Activated T-helper 1 cell treated with anti-CD3 and anti-CD28 coated beads, Interleukin-12 subunit alpha, Interleukin-12 subunit beta, Interleukin-2, Interleukin-4 antibody, amounts not matched to agents 30 ng/mL and 10 ng/mL and 1 ng/mL, durations not matched to agents 14 hours and 24 hours and 36 hours (primary cell): ENCODE results near the gene PGBD1. TPM values are rescaled to one million over a fixed set of nuclear protein-coding genes. Genes with fewer than 3 reads are reported as not detected.
"Not testable (repeated sequence)": the region's sequence is repeated elsewhere in the genome, so short reads cannot be mapped to it uniquely, and the experiment has no call there.

Source experiments
- DNase-seq: peaks from one replicate; pipeline ENCODE4 v3.0.0; 2021; ENCODE audit warnings: low spot score
- H3K27ac Mint-ChIP-seq: one replicate; pipeline ENCODE4 v1.8.0; 2021; ENCODE audit warnings: mild to moderate bottlenecking, mixed read lengths
- H3K27me3 Mint-ChIP-seq: one replicate; pipeline ENCODE4 v1.8.0; 2022; ENCODE audit warnings: mild to moderate bottlenecking, moderate library complexity, mixed read lengths; ENCODE audit not compliant: insufficient read depth
- H3K36me3 Mint-ChIP-seq: one replicate; pipeline ENCODE4 v1.8.0; 2021; ENCODE audit warnings: low read depth, mixed read lengths
- H3K4me1 Mint-ChIP-seq: one replicate; pipeline ENCODE4 v1.8.0; 2021; ENCODE audit warnings: low read depth, mixed read lengths
- H3K4me3 Mint-ChIP-seq: one replicate; pipeline ENCODE4 v1.8.0; 2021; ENCODE audit warnings: mild to moderate bottlenecking, moderate library complexity, mixed read lengths
- H3K9me3 Mint-ChIP-seq: one replicate; pipeline ENCODE4 v1.8.0; 2021; ENCODE audit warnings: mixed read lengths
- intact Hi-C: fragments of 100-400 bp; cut with micrococcal nuclease; formaldehyde crosslinking; loops from one replicate; pipeline ENCODE4 v1.15.1; 2024
- total RNA-seq: library from RNA; stranded (reverse); gene quantifications from 2 replicates; pipeline ENCODE4 v1.2.3, GENCODE V29; 2022

Gene PGBD1
- total RNA-seq, 1 donor from 2014 or later = 1.7 TPM

- Mint-ChIP-seq H3K27me3 (peaks cover 2% of the 10 kb centered on the region), H3K36me3 (peaks cover 7% of the 10 kb centered on the region), H3K4me1 (peaks cover 7% of the 10 kb centered on the region), H3K9me3 (no peaks in the 10 kb centered on the region), H3K4me3 (no peak overlapping the region), H3K27ac (no peak overlapping the region)
- no peak for DNase-seq
- intact Hi-C loops = loop anchor here (5.0 kb wide), 1 partner anchor 54 kb away; the partner anchor contains the start of gene ZSCAN31
Observed at GRCh38 chr6:28282926-28283325, 1.6 kb downstream of the PGBD1 start.

DNA sequence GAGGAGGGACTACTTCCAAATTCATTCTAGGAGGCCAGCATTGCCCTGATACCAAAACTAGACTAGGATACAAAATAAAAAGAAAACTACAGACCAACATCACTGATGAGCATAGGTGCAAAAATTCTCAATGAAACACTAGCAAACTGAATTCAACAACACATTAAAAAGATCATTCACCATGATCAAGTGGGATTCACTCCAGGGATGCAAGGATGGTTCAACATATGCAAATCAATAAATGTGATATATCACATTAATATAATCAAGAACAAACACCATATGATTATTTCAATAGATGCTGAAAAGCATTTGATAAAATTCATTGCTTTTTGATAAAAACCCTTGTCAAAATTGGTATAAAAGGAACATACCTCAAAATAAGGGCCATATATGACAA, 10.2 kb downstream of the PGBD1 start:
- Mint-ChIP-seq H3K4me1 (no peaks in the 10 kb centered on the region), H3K27ac (no peak overlapping the region), H3K27me3 (no peaks in the 10 kb centered on the region), H3K36me3 (peaks cover 9% of the 10 kb centered on the region), H3K4me3 (no peak overlapping the region), H3K9me3 (peaks cover 14% of the 10 kb centered on the region)
- no peak for DNase-seq
- intact Hi-C loops = no loop called here

- Mint-ChIP-seq H3K36me3 (peaks cover 5% of the 10 kb centered on the region), H3K27me3 (no peaks in the 10 kb centered on the region), H3K4me1 (no peaks in the 10 kb centered on the region), H3K9me3 (peaks cover 13% of the 10 kb centered on the region), H3K4me3 (no peak overlapping the region), H3K27ac (no peak overlapping the region)
- DNase-seq = no peak
- intact Hi-C loops = no loop called here
Observed at GRCh38 chr6:28295326-28295725, 14.0 kb downstream of the PGBD1 start.

DNA sequence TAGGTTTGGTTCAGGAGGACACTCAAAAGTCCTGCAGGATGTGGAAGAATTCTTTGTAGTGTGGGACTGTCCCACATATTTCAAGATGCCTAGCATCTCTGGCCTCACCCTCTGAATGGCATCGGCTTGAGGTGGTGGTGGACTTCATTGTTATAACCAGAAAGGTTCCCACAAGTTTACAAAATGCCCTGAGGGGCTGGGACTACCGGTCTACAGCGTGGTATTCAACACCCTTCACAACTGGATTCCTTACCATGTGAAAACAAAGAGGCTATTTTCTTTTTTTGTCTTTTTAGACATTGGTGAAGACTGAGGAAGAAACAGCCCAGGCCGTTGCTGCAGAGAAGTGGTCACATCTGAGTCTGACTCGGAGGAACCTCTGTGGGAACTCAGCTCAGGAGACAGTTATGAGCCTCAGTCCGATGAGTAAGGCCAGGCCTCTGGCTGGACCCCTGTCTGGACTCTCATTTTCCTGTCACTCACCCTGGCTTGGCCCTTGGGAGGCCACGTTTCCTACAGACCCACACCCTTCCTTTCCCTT, 15.2 kb downstream of the PGBD1 start:
- no peak overlapping the region for H3K4me3 Mint-ChIP-seq

DNA sequence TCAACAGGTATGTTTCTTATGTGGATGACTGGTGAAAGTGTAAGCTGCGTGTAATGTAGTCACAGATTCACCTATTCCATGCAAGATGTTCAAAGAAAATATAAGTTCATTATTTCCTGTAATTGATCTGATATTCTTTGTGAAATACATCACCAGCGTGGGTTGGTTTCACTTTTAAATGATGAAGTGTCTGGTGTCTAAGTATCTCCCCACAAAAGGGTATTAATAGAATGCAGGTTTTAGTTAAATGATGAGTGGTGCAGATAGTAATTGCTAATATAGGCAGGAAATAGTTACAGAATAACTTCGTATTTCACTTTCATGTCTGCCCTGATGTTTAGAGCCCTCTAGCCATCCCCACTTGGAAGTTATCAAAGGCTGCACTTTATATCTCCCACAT, 22.2 kb downstream of the PGBD1 start:
- Mint-ChIP-seq H3K4me3 (no peak overlapping the region), H3K9me3 (peaks cover 13% of the 10 kb centered on the region)

More for the DNA sequence above, 15.2 kb downstream of the PGBD1 start:
- intact Hi-C loops = no loop called here
- peaks cover 7% of the 10 kb centered on the region for H3K36me3 Mint-ChIP-seq
- H3K27ac Mint-ChIP-seq = no peak overlapping the region
- H3K27me3 Mint-ChIP-seq = no peaks in the 10 kb centered on the region
- peaks cover 4% of the 10 kb centered on the region for H3K9me3 Mint-ChIP-seq
- H3K4me1 Mint-ChIP-seq = no peaks in the 10 kb centered on the region
- DNase-seq = no peak

DNA sequence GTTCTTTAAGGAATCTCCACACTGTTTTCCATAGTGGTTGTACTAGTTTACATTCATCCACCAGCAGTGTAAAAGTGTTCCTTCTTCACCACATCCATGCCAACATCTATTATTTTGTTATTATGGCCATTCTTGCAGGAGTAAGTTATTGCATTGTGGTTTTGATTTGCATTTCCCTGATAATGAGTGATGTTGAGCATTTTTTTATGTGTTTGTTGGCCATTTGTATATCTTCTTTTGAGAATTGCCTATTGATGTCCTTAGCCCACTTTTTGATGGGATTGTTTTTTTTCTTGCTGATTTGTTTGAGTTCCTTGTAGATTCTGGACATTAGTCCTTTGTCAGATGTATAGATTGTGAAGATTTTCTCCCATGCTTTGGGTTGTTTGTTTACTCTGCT, 25.0 kb downstream of the PGBD1 start:
- H3K4me3 Mint-ChIP-seq, DNase-seq, H3K27me3 Mint-ChIP-seq, H3K36me3 Mint-ChIP-seq, H3K27ac Mint-ChIP-seq, intact Hi-C loops: not testable (repeated sequence)
- Mint-ChIP-seq H3K9me3 (peaks cover 15% of the 10 kb centered on the region), H3K4me1 (peaks cover 15% of the 10 kb centered on the region)

More for the DNA sequence above, 22.2 kb downstream of the PGBD1 start:
- Mint-ChIP-seq H3K27me3 (peaks cover 5% of the 10 kb centered on the region), H3K36me3 (peaks cover 5% of the 10 kb centered on the region), H3K4me1 (peaks cover 15% of the 10 kb centered on the region), H3K27ac (no peak overlapping the region)
- intact Hi-C loops = no loop called here
- DNase-seq = no peak

GRCh38 chr6:28311139-28311823, 29.9 kb downstream of the PGBD1 start:
- H3K4me3 Mint-ChIP-seq = no peak overlapping the region
- H3K4me1 Mint-ChIP-seq = no peaks in the 10 kb centered on the region
- H3K27ac Mint-ChIP-seq = no peak overlapping the region
- H3K27me3 Mint-ChIP-seq = peaks cover 15% of the 10 kb centered on the region
- intact Hi-C loops = no loop called here
- H3K9me3 Mint-ChIP-seq = peaks cover 10% of the 10 kb centered on the region
- peaks cover 2% of the 10 kb centered on the region for H3K36me3 Mint-ChIP-seq
- DNase-seq = no peak

DNA sequence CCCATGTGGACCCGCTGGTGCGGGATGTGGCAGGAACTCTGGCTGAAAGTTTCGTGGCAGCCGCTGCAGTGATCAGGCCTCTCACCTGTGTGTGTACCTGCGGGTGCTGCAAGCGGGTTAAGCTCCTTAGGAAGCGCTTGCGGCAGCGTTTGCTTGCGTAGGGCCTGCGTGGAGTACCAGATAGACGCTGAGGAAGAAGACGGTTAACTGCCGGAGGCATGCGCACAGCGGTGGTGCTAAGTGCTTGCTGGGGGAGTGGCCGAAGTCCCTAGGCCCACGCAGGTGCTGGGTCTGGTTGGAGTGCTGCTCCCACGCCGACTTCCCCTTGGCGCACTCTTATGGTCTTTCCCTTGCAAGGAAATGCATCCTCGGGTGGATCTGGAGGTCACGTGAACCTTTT, 31.6 kb downstream of the PGBD1 start:
- Mint-ChIP-seq H3K9me3 (peaks cover 6% of the 10 kb centered on the region), H3K4me1 (no peaks in the 10 kb centered on the region), H3K4me3 (no peak overlapping the region), H3K27ac (no peak overlapping the region), H3K27me3 (peaks cover 17% of the 10 kb centered on the region), H3K36me3 (peaks cover 2% of the 10 kb centered on the region)
- intact Hi-C loops = no loop called here
- no peak for DNase-seq

- Mint-ChIP-seq H3K27me3 (peaks cover 15% of the 10 kb centered on the region), H3K36me3 (no peaks in the 10 kb centered on the region), H3K4me3 (no peak overlapping the region), H3K4me1 (no peaks in the 10 kb centered on the region), H3K27ac (no peak overlapping the region), H3K9me3 (peaks cover under 1% of the 10 kb centered on the region)
- intact Hi-C loops = no loop called here
- no peak for DNase-seq
Observed at GRCh38 chr6:28315628-28316027, 34.3 kb downstream of the PGBD1 start.

DNA sequence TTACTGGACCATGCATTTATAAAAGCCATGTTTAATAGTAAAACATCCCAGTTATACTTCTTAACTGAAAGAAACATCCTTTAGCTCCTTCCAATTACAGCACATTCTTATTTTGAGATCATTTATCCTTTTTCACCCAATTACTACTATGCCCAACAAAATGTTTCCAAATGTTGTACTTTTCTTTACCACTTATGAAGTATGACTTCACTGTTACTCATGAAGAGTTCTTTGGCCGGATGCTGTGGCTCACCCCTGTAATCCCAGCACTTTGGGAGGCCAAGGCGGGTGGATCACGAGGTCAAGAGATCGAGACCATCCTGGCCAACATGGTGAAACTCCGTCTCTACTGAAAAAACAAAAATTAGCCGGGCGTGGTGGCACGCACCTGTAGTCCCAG, 36.5 kb downstream of the PGBD1 start:
- Mint-ChIP-seq H3K27me3 (peaks cover 10% of the 10 kb centered on the region), H3K9me3 (peaks cover 11% of the 10 kb centered on the region)
- H3K4me1 Mint-ChIP-seq, H3K36me3 Mint-ChIP-seq, DNase-seq, H3K27ac Mint-ChIP-seq, H3K4me3 Mint-ChIP-seq, intact Hi-C loops: not testable (repeated sequence)

DNA sequence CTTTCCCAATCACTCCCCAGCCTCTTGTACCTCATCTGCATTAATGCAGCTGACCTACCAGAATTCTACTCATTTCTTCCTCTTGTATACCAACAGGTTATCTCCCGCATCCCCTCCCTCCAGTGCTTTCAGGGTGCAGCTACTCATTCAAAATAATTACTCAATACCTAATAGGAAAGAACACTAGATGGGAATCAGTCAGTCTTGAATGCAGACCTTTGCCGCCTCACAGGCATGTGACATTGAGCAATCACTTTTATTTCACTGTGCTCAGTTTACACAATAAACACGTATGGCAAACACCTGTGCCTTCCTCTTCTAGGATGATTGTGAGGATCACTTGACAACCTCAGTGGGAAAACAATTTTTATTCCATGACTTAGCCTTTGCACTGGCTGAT, 41.3 kb downstream of the PGBD1 start:
- H3K27me3 Mint-ChIP-seq = peaks cover 6% of the 10 kb centered on the region
- H3K27ac Mint-ChIP-seq = no peak overlapping the region
- intact Hi-C loops = no loop called here
- no peak for DNase-seq
- peaks cover 7% of the 10 kb centered on the region for H3K36me3 Mint-ChIP-seq
- no peaks in the 10 kb centered on the region for H3K4me1 Mint-ChIP-seq
- H3K9me3 Mint-ChIP-seq = peaks cover 49% of the 10 kb centered on the region
- H3K4me3 Mint-ChIP-seq = no peak overlapping the region

DNA sequence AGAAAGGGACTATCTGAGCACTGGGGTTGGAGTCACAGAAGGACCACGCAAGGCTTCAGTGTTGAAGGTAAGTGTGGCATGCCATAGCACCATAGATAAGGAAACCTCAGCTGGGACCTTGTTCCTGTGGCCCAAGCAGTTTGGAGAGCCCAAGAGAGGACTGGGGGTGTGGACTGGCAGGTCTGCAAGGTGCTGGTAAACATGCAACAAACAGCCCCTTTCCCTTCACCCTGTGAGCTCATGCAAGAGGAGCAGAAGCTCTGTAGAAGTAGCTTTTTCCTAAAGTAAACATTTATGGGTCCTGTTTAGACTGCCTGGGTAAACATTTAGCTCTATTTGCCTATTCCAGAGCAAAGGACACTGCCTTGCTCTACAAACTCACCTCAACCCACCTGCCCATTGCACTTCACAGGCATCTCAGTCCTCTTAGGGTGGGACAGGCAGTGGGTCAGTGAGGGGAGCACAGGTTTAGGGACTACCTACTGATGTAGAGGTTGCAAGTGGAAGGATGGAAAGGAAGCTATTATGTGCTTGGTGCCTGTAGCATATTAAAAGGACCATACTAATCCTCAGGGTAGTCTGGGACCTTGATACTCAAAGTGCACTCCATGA, 42.5 kb downstream of the PGBD1 start:
- Mint-ChIP-seq H3K27me3 (peaks cover 3% of the 10 kb centered on the region), H3K27ac (no peak overlapping the region), H3K4me1 (no peaks in the 10 kb centered on the region), H3K9me3 (peaks cover 55% of the 10 kb centered on the region), H3K4me3 (no peak overlapping the region), H3K36me3 (peaks cover 9% of the 10 kb centered on the region)
- intact Hi-C loops = no loop called here
- DNase-seq = no peak

DNA sequence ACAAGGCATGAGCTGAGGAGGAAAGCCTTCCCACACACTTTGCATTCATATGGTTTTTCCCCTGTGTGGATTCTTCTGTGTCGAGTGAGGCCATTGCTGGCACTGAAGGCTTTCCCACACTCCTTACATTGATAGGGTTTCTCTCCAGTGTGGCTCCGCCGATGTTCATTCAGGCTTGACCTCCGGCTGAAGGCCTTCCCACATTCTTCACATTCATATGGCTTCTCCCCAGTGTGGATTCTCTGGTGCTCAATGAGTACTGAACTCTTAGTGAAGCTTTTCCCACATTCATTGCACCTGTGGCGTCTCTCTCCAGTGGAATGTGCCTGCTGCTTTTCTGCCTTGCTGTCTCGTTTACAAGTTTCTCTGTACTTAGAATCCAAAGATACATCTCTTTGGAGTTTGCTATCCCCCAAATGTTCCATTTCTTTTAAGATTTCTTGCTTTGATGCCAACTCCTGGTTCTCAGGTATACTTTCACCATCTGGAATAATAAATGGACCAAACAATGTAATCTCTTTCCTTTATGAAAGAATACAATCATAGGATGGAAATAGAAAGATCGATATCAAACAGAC, 45.1 kb downstream of the PGBD1 start:
- intact Hi-C loops = no loop called here
- H3K4me1 Mint-ChIP-seq = no peaks in the 10 kb centered on the region
- H3K27ac Mint-ChIP-seq = no peak overlapping the region
- H3K4me3 Mint-ChIP-seq = no peak overlapping the region
- no peak for DNase-seq
- peaks cover 9% of the 10 kb centered on the region for H3K36me3 Mint-ChIP-seq
- H3K27me3 Mint-ChIP-seq = no peaks in the 10 kb centered on the region
- H3K9me3 Mint-ChIP-seq = peaks cover 61% of the 10 kb centered on the region
